ENCODE results near the gene SF3A2. TPM values are rescaled to one million over a fixed set of nuclear protein-coding genes. Genes with fewer than 3 reads are reported as not detected.
A peak's percentile ranks its signal among the peaks of the same experiment; 100 is the strongest.

Gene SF3A2, protein sequence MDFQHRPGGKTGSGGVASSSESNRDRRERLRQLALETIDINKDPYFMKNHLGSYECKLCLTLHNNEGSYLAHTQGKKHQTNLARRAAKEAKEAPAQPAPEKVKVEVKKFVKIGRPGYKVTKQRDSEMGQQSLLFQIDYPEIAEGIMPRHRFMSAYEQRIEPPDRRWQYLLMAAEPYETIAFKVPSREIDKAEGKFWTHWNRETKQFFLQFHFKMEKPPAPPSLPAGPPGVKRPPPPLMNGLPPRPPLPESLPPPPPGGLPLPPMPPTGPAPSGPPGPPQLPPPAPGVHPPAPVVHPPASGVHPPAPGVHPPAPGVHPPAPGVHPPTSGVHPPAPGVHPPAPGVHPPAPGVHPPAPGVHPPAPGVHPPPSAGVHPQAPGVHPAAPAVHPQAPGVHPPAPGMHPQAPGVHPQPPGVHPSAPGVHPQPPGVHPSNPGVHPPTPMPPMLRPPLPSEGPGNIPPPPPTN
- total RNA-seq (10 to 100 TPM; 56.1 to 62.2 TPM), polyA plus RNA-seq (10 to 100 TPM; 23.8 to 64.9 TPM)
- long read RNA-seq, donor 1, partial matches to known transcripts, result 2 of 6 reads
- long read RNA-seq, donor 1, other reads (novel, unspliced or antisense), result 1 of 6 reads
- long read RNA-seq, donor 2, transcript SF3A2-201 (9 exons, 1,963 nt), result major isoform, 7 of 15 reads
- long read RNA-seq, donor 2, partial matches to known transcripts, result 6 of 15 reads
- long read RNA-seq, donor 2, other reads (novel, unspliced or antisense), result 2 of 15 reads

DNA sequence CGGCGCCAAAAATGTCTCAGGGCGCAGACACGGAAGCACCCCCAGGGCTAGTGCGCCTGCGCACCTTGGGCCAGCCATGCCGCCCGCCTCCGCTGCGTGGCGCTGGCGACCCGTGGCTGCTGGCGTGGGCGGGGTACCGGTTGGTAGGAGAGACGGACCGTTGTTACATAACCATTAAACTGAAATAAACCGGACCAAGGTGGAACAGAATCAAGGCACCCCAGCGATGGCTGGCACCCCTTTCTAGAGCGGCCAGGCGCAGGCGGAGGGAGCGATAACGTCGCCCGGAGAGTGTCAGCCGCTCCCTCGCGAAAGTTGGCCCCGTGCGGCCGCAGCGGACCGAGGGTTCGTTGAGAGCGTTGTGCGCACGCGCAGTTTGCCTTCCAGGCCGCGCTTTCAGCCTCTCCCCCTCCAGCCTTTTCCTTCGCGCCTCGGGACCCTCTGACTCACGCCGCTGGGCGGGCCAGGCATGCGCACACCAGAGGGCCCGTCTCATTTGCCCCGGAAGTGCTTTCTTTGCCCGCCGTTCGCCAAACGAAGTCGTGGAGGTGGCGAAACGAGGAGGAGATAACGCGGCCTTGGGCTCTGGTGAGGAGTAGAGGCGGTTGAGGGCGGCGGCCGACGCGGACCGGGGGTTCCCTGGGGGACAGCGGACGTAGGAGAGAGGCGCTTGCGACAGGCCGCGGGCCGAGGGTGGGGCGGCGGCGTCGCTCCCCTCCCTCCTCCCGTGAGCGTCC lies at the start of gene SF3A2, which contains the start of gene PLEKHJ1:
TSS of gene SF3A2 (plus strand) at position 511 of the 737 bp plus-strand sequence. CDS start 6,595 bp downstream, outside the sequence.
TSS of gene PLEKHJ1 (minus strand) at position 16 of the 737 bp plus-strand sequence. CDS start 81 bp downstream, outside the sequence.
- peak within 1 kb of the TSS; percentile 85 to 94 for H3K4me3 ChIP-seq (ENCODE audit: low read length in 2 of 2)
- ATAC-seq (ENCODE audit: low FRiP score) (peak; percentile 96), DNase-seq (peak; percentile 98 to 99)
- intact Hi-C loops (cut with DNase I), result loop anchor here (2.0 to 5.0 kb wide), 5 partner anchors 36 to 156 kb away; no protein-coding TSS in a partner anchor
- H3K36me3 ChIP-seq (ENCODE audit: control insufficient read depth in 1 of 2, insufficient read depth in 2 of 2, low read length in 1 of 2), result no peaks in the 10 kb centered on the region
- no peaks in the 10 kb centered on the region for H3K9me3 ChIP-seq (ENCODE audit: control insufficient read depth, low read length)
- H3K27me3 ChIP-seq (ENCODE audit: control insufficient read depth in 1 of 2, insufficient read depth in 2 of 2, low read length in 1 of 2), result no peaks in the 10 kb centered on the region
- 0% methylated on average over 73 to 80 of the region's 80 CpGs for WGBS, 2 donors
- peaks cover 0 to 5% of the 10 kb centered on the region in 2 donors for H3K4me1 ChIP-seq (ENCODE audit: control insufficient read depth in 1 of 2, insufficient read depth in 2 of 2, low read length in 2 of 2)
- peak within 1 kb of the TSS; percentile 36 to 93 for H3K27ac ChIP-seq (ENCODE audit: low read depth in 1 of 2, low read length in 2 of 2)

DNA sequence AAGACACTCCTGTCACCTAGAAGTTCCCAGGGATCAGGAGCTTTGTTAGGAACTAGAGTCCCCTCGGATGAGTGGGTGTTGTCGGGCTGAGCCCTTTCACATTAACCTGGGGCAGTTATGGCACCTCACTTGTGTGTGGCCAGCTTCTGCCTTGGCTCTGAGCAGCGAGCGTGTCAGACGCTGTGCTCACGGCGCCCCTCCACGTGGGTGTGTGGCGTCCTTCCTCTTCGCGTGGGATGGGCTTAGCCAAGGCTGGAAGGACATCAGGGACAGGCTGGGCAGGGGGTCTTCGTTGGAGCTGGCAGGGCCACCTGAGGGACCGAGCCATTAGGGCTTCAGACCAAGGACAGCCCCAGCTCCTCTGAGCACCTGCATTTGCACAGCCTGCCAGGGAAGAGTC lies 49.5 kb upstream of the SF3A2 start:
- Histone ChIP-seq H3K9me3 (ENCODE audit: control insufficient read depth, low read length) (no peaks in the 10 kb centered on the region), H3K4me3 (ENCODE audit: low read length in 2 of 2) (no peak overlapping the region), H3K27me3 (ENCODE audit: control insufficient read depth in 1 of 2, insufficient read depth in 2 of 2, low read length in 1 of 2) (no peaks in the 10 kb centered on the region), H3K36me3 (ENCODE audit: control insufficient read depth in 1 of 2, insufficient read depth in 2 of 2, low read length in 1 of 2) (no peaks in the 10 kb centered on the region), H3K27ac (ENCODE audit: low read depth in 1 of 2, low read length in 2 of 2) (peak overlapping the region in 1 of 2 donors; percentile 48), H3K4me1 (ENCODE audit: control insufficient read depth in 1 of 2, insufficient read depth in 2 of 2, low read length in 2 of 2) (no peaks in the 10 kb centered on the region)
- ATAC-seq (ENCODE audit: low FRiP score) (no peak), DNase-seq (no peak)
- intact Hi-C loops (cut with DNase I), result loop anchor here in 1 of 2 donors (5.0 kb wide), 1 partner anchor 50 kb away; the partner anchor contains the start of genes PLEKHJ1 and SF3A2
- WGBS, 2 donors, result 38 to 75% methylated on average over 13 of the region's 13 CpGs

DNA sequence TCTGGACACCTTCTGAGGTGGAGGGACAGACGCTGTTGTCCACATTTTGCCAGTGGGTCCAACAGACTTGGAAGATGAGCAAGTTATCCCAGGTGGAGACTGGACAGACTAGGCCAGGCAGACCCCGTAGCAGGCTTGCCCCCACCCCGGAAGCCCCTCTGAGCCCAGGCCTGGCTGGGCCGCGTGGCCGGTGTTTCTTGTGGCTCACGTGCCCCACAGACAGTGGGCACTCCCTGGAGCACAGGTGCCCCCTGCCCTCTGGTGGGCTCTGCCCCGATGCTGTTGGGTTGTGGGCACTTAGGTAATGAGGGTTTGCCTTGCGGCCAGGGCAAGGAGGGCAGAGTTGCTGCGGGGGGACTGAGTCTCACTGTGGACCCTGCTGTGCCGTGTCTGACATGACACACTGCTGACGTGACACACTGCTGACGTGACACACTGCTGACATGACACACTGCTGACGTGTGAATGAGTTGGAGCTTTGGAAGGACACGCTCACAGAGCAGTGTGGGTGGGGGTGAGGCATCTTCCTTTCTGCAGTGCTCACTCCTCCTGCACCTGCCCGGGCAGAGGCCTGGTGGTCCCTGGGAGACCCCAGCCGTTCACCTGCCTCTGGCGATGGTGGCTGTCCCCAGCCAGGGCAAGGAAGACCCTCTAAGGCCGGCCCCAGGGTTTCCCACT lies 47.8 kb upstream of the SF3A2 start:
- intact Hi-C loops (cut with DNase I), result loop anchor here in 1 of 2 donors (5.0 kb wide), 1 partner anchor 48 kb away; the partner anchor contains the start of genes PLEKHJ1 and SF3A2
- no peak overlapping the region for H3K4me3 ChIP-seq (ENCODE audit: low read length in 2 of 2)
- 91 to 92% methylated on average over 19 of the region's 19 CpGs for WGBS, 2 donors
- no peaks in the 10 kb centered on the region for H3K4me1 ChIP-seq (ENCODE audit: control insufficient read depth in 1 of 2, insufficient read depth in 2 of 2, low read length in 2 of 2)
- DNase-seq, result no peak
- no peak overlapping the region for H3K27ac ChIP-seq (ENCODE audit: low read depth in 1 of 2, low read length in 2 of 2)
- no peaks in the 10 kb centered on the region for H3K9me3 ChIP-seq (ENCODE audit: control insufficient read depth, low read length)
- ATAC-seq (ENCODE audit: low FRiP score), result no peak
- H3K27me3 ChIP-seq (ENCODE audit: control insufficient read depth in 1 of 2, insufficient read depth in 2 of 2, low read length in 1 of 2), result no peaks in the 10 kb centered on the region
- H3K36me3 ChIP-seq (ENCODE audit: control insufficient read depth in 1 of 2, insufficient read depth in 2 of 2, low read length in 1 of 2), result no peaks in the 10 kb centered on the region

DNA sequence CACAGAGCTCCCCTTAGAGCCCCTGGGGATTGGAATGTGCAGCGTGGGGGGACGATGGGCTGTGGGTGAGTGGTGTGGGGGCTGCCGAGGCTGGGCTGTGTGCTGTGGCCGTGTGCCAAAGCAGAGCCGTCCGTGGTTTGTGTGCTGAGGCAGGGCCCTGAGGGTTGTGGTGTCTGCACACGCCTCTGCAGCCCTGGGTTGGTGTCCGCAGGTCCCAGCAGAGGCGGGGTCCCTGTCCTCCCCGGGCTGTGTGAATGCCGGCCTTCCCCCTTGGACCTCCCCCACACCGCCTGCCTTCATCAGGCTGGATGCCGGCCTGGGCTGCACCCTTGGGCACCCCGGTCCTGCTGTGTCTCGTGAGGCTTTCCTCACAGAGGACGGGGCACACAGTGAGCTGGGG lies 46.7 kb upstream of the SF3A2 start:
- DNase-seq (no peak), ATAC-seq (ENCODE audit: low FRiP score) (no peak)
- WGBS, 2 donors, result 82 to 88% methylated on average over 16 of the region's 16 CpGs
- no peaks in the 10 kb centered on the region for H3K27me3 ChIP-seq (ENCODE audit: control insufficient read depth in 1 of 2, insufficient read depth in 2 of 2, low read length in 1 of 2)
- no peak overlapping the region for H3K4me3 ChIP-seq (ENCODE audit: low read length in 2 of 2)
- H3K4me1 ChIP-seq (ENCODE audit: control insufficient read depth in 1 of 2, insufficient read depth in 2 of 2, low read length in 2 of 2), result no peaks in the 10 kb centered on the region
- no peaks in the 10 kb centered on the region for H3K9me3 ChIP-seq (ENCODE audit: control insufficient read depth, low read length)
- no peaks in the 10 kb centered on the region for H3K36me3 ChIP-seq (ENCODE audit: control insufficient read depth in 1 of 2, insufficient read depth in 2 of 2, low read length in 1 of 2)
- no peak overlapping the region for H3K27ac ChIP-seq (ENCODE audit: low read depth in 1 of 2, low read length in 2 of 2)
- intact Hi-C loops (cut with DNase I), result loop anchor here in 1 of 2 donors (5.0 kb wide), 1 partner anchor 47 kb away; the partner anchor contains the start of genes PLEKHJ1 and SF3A2

DNA sequence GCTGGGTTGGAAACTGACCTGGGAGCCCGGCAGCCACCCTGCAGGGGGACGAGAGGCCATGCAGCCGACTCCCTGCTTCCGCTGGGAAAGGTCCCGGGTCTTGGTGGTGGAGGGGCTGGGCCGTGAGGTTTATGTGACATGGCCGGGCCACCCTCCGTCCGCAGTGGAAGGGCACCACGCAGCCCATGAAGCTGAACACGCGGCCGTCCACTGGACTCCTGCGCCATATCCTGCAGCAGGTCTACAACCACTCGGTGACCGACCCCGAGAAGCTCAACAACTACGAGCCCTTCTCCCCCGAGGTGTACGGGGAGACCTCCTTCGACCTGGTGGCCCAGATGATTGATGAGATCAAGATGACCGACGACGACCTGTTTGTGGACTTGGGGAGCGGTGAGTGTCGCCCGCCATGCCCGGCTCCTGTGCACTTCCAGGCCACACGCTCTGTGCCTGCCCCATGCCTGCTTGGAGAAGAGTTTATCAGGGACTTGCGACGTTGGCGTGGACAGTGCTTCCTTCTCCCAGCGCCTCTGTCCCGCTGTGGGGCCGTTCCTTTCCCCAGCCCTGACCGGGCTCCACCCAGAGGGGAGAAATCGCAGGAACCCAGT lies 45.7 kb upstream of the SF3A2 start:
- DNase-seq (no peak), ATAC-seq (ENCODE audit: low FRiP score) (no peak)
- no peaks in the 10 kb centered on the region for H3K36me3 ChIP-seq (ENCODE audit: control insufficient read depth in 1 of 2, insufficient read depth in 2 of 2, low read length in 1 of 2)
- no peaks in the 10 kb centered on the region for H3K9me3 ChIP-seq (ENCODE audit: control insufficient read depth, low read length)
- WGBS, 2 donors, result 92% methylated on average over 37 of the region's 37 CpGs
- intact Hi-C loops (cut with DNase I), result no loop called here
- H3K4me3 ChIP-seq (ENCODE audit: low read length in 2 of 2), result no peak overlapping the region
- H3K27ac ChIP-seq (ENCODE audit: low read depth in 1 of 2, low read length in 2 of 2), result no peak overlapping the region
- H3K4me1 ChIP-seq (ENCODE audit: control insufficient read depth in 1 of 2, insufficient read depth in 2 of 2, low read length in 2 of 2), result no peaks in the 10 kb centered on the region
- H3K27me3 ChIP-seq (ENCODE audit: control insufficient read depth in 1 of 2, insufficient read depth in 2 of 2, low read length in 1 of 2), result no peaks in the 10 kb centered on the region

DNA sequence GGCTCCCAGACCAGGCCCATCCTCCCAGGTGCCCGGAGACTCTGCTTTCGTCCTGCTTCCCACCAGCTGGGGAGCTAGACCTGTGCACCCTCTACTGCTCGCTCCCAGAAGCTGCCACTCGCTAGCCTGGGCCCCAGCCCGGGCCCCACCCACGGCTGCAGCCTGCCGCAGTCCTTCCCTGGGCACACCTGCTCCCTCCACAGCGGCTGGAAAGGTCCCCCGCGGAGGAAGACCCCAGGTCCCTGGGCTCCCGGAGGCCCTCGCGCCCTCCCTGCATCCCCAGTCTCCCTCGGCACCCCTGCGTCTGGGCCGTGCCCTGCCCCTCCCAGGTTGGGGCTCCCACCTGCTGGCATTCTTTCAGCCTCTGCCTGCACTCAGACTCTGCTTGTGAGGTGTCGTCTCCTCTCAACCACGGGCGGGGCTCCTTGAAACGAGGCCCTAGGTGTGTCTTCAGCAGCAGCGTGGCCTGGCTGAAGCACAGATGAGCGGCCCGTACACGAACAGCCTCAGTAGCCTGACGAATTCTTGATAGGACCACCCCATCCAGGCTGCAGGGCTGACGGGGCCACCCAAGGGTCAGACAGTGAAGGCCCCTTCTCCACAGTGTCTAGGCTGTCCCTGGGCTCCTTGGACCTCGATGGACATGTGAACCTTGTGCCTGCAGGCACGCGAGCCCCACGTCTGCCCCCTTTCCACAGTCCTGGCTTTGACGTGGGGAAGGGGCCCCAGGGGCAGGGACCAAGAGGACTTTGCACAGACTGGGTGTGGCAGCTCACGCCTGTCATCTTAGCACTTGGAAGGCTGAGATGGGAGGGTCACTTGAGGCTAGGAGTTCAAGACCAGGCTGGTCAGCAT lies 44.9 kb upstream of the SF3A2 start:
- H3K27ac ChIP-seq (ENCODE audit: low read depth in 1 of 2, low read length in 2 of 2), result no peak overlapping the region
- 92 to 93% methylated on average over 31 to 32 of the region's 32 CpGs for WGBS, 2 donors
- H3K36me3 ChIP-seq (ENCODE audit: control insufficient read depth in 1 of 2, insufficient read depth in 2 of 2, low read length in 1 of 2), result no peaks in the 10 kb centered on the region
- no peak overlapping the region for H3K4me3 ChIP-seq (ENCODE audit: low read length in 2 of 2)
- DNase-seq (no peak), ATAC-seq (ENCODE audit: low FRiP score) (no peak)
- intact Hi-C loops (cut with DNase I), result no loop called here
- H3K9me3 ChIP-seq (ENCODE audit: control insufficient read depth, low read length), result no peaks in the 10 kb centered on the region
- no peaks in the 10 kb centered on the region for H3K27me3 ChIP-seq (ENCODE audit: control insufficient read depth in 1 of 2, insufficient read depth in 2 of 2, low read length in 1 of 2)
- no peaks in the 10 kb centered on the region for H3K4me1 ChIP-seq (ENCODE audit: control insufficient read depth in 1 of 2, insufficient read depth in 2 of 2, low read length in 2 of 2)

DNA sequence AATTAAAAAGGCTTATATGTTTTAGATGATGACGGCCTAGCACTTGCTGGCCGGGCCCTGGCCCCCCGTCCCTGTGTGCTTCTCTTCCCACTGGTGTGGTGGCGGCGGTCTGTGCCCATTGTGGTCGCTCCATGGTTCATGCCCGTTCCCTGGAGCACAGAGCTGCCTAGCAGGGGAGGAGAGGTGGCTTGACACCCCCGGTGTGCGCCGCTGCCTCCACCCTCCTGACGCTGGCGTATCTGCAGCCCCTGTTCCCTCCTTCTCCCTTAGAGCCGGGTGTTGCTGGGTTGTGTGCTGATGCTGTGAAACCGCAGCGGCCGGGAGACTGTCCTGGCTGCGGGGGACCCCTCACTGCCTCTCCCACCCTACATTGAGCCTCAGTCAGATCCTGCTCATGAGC lies 43.8 kb upstream of the SF3A2 start:
- 97% methylated on average over 17 of the region's 17 CpGs for WGBS, 2 donors

More for the DNA sequence above, 43.8 kb upstream of the SF3A2 start:
- Histone ChIP-seq H3K27me3 (ENCODE audit: control insufficient read depth in 1 of 2, insufficient read depth in 2 of 2, low read length in 1 of 2) (no peaks in the 10 kb centered on the region), H3K4me3 (ENCODE audit: low read length in 2 of 2) (no peak overlapping the region), H3K36me3 (ENCODE audit: control insufficient read depth in 1 of 2, insufficient read depth in 2 of 2, low read length in 1 of 2) (no peaks in the 10 kb centered on the region), H3K27ac (ENCODE audit: low read depth in 1 of 2, low read length in 2 of 2) (no peak overlapping the region), H3K4me1 (ENCODE audit: control insufficient read depth in 1 of 2, insufficient read depth in 2 of 2, low read length in 2 of 2) (no peaks in the 10 kb centered on the region), H3K9me3 (ENCODE audit: control insufficient read depth, low read length) (no peaks in the 10 kb centered on the region)
- DNase-seq (no peak), ATAC-seq (ENCODE audit: low FRiP score) (no peak)
- intact Hi-C loops (cut with DNase I), result no loop called here

Measured in aorta (tissue), 5 donors.